H1 (cell line): ENCODE measurements around the gene CENPP. TPM values are rescaled to one million over a fixed set of nuclear protein-coding genes. Genes with fewer than 3 reads are reported as not detected.

Source experiments
- CTCF ChIA-PET: fragments of 300-600 bp; sonication (Branson Sonifier 250); formaldehyde crosslinking; loops from one replicate; lab custom pipeline; 2021; ENCODE audit not compliant: partially characterized antibody; lab: Charles Lee
- POLR2A ChIA-PET: fragments of 300-600 bp; sonication (Branson Sonifier 250); formaldehyde crosslinking; loops from one replicate; lab custom pipeline; 2021; ENCODE audit warnings: inconsistent platforms; ENCODE audit not compliant: partially characterized antibody; lab: Charles Lee
- DNase-seq, 2 experiments: peaks; one replicate each; pipeline versions ENCODE4 v3.0.0 to v3.0.0-alpha.2; 2010 to 2022; ENCODE audit warnings: low spot score in 2 of 2, low read depth in 1 of 2, mixed read lengths in 1 of 2
- FAIRE-seq: peaks from 2 replicates; lab custom pipeline; 2011; peaks lifted over from hg19 to GRCh38; lab: Jason Lieb, UNC
- H2AFZ ChIP-seq: 2 replicates; pipeline ENCODE4 v1.8.1; 2012; ENCODE audit warnings: low read length, inconsistent platforms
- H2AK5ac ChIP-seq: 2 replicates; pipeline ENCODE4 v1.6.1; 2013; ENCODE audit warnings: low read depth, low read length
- H2BK120ac ChIP-seq: replicated peaks from 2 replicates; pipeline ENCODE3; 2013; ENCODE audit warnings: low read depth, low read length, inconsistent platforms
- H2BK12ac ChIP-seq: 2 replicates; pipeline ENCODE4 v1.6.1; 2013; ENCODE audit warnings: low read depth, low read length
- H2BK15ac ChIP-seq: 2 replicates; pipeline ENCODE4 v1.6.1; 2013; ENCODE audit warnings: low read length
- H2BK20ac ChIP-seq: 2 replicates; pipeline ENCODE4 v1.6.1; 2013; ENCODE audit warnings: low read length
- H2BK5ac ChIP-seq: 2 replicates; pipeline ENCODE4 v1.6.1; 2013; ENCODE audit warnings: low read depth, low read length
- H3K14ac ChIP-seq: 2 replicates; pipeline ENCODE4 v1.6.1; 2013; ENCODE audit warnings: inconsistent platforms; ENCODE audit not compliant: insufficient read length
- H3K18ac ChIP-seq: 2 replicates; pipeline ENCODE4 v1.6.1; 2013; ENCODE audit warnings: low read length; ENCODE audit errors: extremely low read depth
- H3K23ac ChIP-seq: 2 replicates; pipeline ENCODE4 v1.6.1; 2013; ENCODE audit warnings: inconsistent platforms; ENCODE audit not compliant: insufficient read length
- H3K23me2 ChIP-seq: 2 replicates; pipeline ENCODE4 v1.6.1; 2013; ENCODE audit warnings: low read depth, low read length
- H3K27ac ChIP-seq: 2 replicates; pipeline ENCODE4 v1.6.1; 2011; ENCODE audit warnings: low read depth, low read length, inconsistent platforms
- H3K27me3 ChIP-seq, 4 experiments: replicated peaks in 1 of 4; 1 replicate in 1 of 4; 2 replicates in 3 of 4; pipeline versions ENCODE4 v1.6.1 to v1.8.1; 2011 to 2013; ENCODE audit warnings: low read length in 3 of 4, mild to moderate bottlenecking in 3 of 4, inconsistent platforms in 2 of 4, mixed read lengths in 2 of 4, moderate library complexity in 1 of 4; ENCODE audit not compliant: control insufficient read depth in 3 of 4, insufficient read depth in 3 of 4; ENCODE audit errors: extremely low read depth in 1 of 4
- H3K36me3 ChIP-seq, 4 experiments: 2 replicates each; pipeline versions ENCODE4 v1.6.1 to v1.8.1; 2011 to 2013; ENCODE audit warnings: mild to moderate bottlenecking in 4 of 4, low read length in 3 of 4, moderate library complexity in 2 of 4, control low read depth in 1 of 4, inconsistent platforms in 1 of 4; ENCODE audit not compliant: insufficient read depth in 4 of 4, control insufficient read depth in 2 of 4
- H3K4ac ChIP-seq: replicated peaks from 2 replicates; pipeline ENCODE3; 2013; ENCODE audit warnings: low read length, low read depth, mixed read lengths, inconsistent platforms; ENCODE audit not compliant: insufficient read length
- H3K4me1 ChIP-seq, 4 experiments: replicated peaks in 1 of 4; 1 replicate in 1 of 4; 2 replicates in 3 of 4; pipeline versions ENCODE4 v1.6.1 to v1.8.1; 2011 to 2013; ENCODE audit warnings: low read length in 3 of 4, inconsistent platforms in 2 of 4, mixed read lengths in 1 of 4; ENCODE audit not compliant: insufficient read depth in 4 of 4, control insufficient read depth in 3 of 4
- H3K4me2 ChIP-seq, 2 experiments: 2 replicates each; pipeline versions ENCODE4 v1.6.1 to v1.8.1; 2011 to 2013; ENCODE audit warnings: low read depth in 2 of 2, low read length in 2 of 2, control low read depth in 1 of 2, inconsistent platforms in 1 of 2, mild to moderate bottlenecking in 1 of 2; ENCODE audit not compliant: insufficient read depth in 1 of 2
- H3K4me3 ChIP-seq, 4 experiments: fragments of 200-600, 300-600 bp in 1 of 4; sonication (generic), shearing (Covaris generic), sonication (Bioruptor Twin) in 1 of 4; 2 replicates each; pipeline versions ENCODE4 v1.5.1 to v1.8.1; 2011 to 2016; ENCODE audit warnings: low read length in 4 of 4, low read depth in 3 of 4, control low read depth in 2 of 4, inconsistent platforms in 2 of 4, mild to moderate bottlenecking in 2 of 4, mixed read lengths in 1 of 4, moderate library complexity in 1 of 4; ENCODE audit not compliant: insufficient read depth in 2 of 4; ENCODE audit errors: extremely low read depth in 1 of 4
- H3K56ac ChIP-seq: replicated peaks from 2 replicates; pipeline ENCODE3; 2013; ENCODE audit warnings: low read depth, mild to moderate bottlenecking, mixed read lengths, low read length, inconsistent platforms; ENCODE audit not compliant: insufficient read length
- H3K79me1 ChIP-seq: 2 replicates; pipeline ENCODE4 v1.6.1; 2013; ENCODE audit warnings: low read depth, low read length, control low read depth
- H3K79me2 ChIP-seq, 2 experiments: 2 replicates each; pipeline versions ENCODE4 v1.6.1 to v1.8.1; 2012 to 2013; ENCODE audit warnings: low read length in 2 of 2, mild to moderate bottlenecking in 2 of 2, inconsistent platforms in 1 of 2; ENCODE audit not compliant: insufficient read depth in 2 of 2, control insufficient read depth in 1 of 2
- H3K9ac ChIP-seq, 4 experiments: replicated peaks in 1 of 4; 1 replicate in 1 of 4; 2 replicates in 3 of 4; pipeline versions ENCODE4 v1.6.1 to v1.8.1; 2011 to 2013; ENCODE audit warnings: low read depth in 3 of 4, low read length in 3 of 4, control low read depth in 2 of 4, mild to moderate bottlenecking in 2 of 4, moderate library complexity in 2 of 4, inconsistent platforms in 1 of 4; ENCODE audit errors: extremely low read depth in 1 of 4
- H3K9me3 ChIP-seq, 2 experiments: 2 replicates each; pipeline versions ENCODE4 v1.6.1 to v1.8.1; 2012 to 2013; ENCODE audit warnings: mild to moderate bottlenecking in 2 of 2, moderate library complexity in 2 of 2, control low read depth in 1 of 2, inconsistent platforms in 1 of 2, low read depth in 1 of 2, low read length in 1 of 2, mixed read lengths in 1 of 2; ENCODE audit not compliant: insufficient read depth in 2 of 2
- H4K20me1 ChIP-seq, 2 experiments: replicated peaks in 1 of 2; 2 replicates each; pipeline versions ENCODE3 to v1.8.1; 2011 to 2013; ENCODE audit warnings: inconsistent platforms in 2 of 2, low read length in 2 of 2, mild to moderate bottlenecking in 1 of 2; ENCODE audit not compliant: insufficient read depth in 2 of 2, control insufficient read depth in 1 of 2
- H4K5ac ChIP-seq: 2 replicates; pipeline ENCODE4 v1.6.1; 2013; ENCODE audit warnings: low read length, low read depth, mixed read lengths, inconsistent platforms; ENCODE audit not compliant: insufficient read length
- H4K8ac ChIP-seq: 2 replicates; pipeline ENCODE4 v1.8.0; 2013; ENCODE audit warnings: mild to moderate bottlenecking, moderate library complexity, low read length, inconsistent platforms; ENCODE audit not compliant: insufficient read depth; ENCODE audit errors: extremely low read depth
- H4K91ac ChIP-seq: replicated peaks from 2 replicates; pipeline ENCODE3; 2013; ENCODE audit warnings: low read length, mixed read lengths, inconsistent platforms; ENCODE audit not compliant: insufficient read length
- BACH1 ChIP-seq: IDR thresholded peaks from 2 replicates; pipeline ENCODE4 v1.6.1; 2012; ENCODE audit warnings: low read length, improper control_type of control experiment
- EGR1 ChIP-seq: IDR thresholded peaks from 2 replicates; pipeline ENCODE4 v1.6.1; 2011; ENCODE audit warnings: low read depth, low read length, borderline replicate concordance
- SRF ChIP-seq: IDR thresholded peaks from 2 replicates; pipeline ENCODE4 v1.6.1; 2011; ENCODE audit warnings: mild to moderate bottlenecking, low read depth, low read length, moderate library complexity
- TAF7 ChIP-seq: optimal IDR thresholded peaks from 2 replicates; pipeline ENCODE3; 2011; ENCODE audit warnings: low read depth, mild to moderate bottlenecking, inconsistent platforms, low read length, moderate library complexity, borderline replicate concordance
- WGBS, 2 experiments: shearing (Covaris generic) in 1 of 2; methylation state at CpG; one replicate each; pipeline versions ENCODE4 v1.1.6 to v1.1.7; 2013 to 2015; ENCODE audit warnings: low lambda C conversion rate in 2 of 2, mixed read lengths in 2 of 2, inconsistent platforms in 1 of 2, low coverage in 1 of 2, missing lambda C conversion rate in 1 of 2; ENCODE audit not compliant: insufficient replicate concordance in 2 of 2, insufficient coverage in 1 of 2, insufficient read length in 1 of 2; ENCODE audit errors: extremely low coverage in 1 of 2, missing lambda C conversion rate in 1 of 2; 5-methylcytosine and 5-hydroxymethylcytosine counted together
- polyA plus RNA-seq, 7 experiments: library from polyadenylated mRNA; depleted of rRNA in 3 of 7; stranded (reverse) in 5 of 7; unstranded in 2 of 7; fragments of >200 nt in 5 of 7; fragments of 200-250 nt in 2 of 7; gene quantifications; 1 replicate in 5 of 7; 2 replicates in 1 of 7; 4 replicates in 1 of 7; pipeline versions ENCODE4 v1.2.1 to v1.2.3, GENCODE V29; 2011 to 2013; ENCODE audit warnings: missing spikeins in 2 of 7, mixed read lengths in 2 of 7
- total RNA-seq: library from RNA; stranded (reverse); fragmentation: NEBNext Ultra II Directional; extraction: Animal tissue kit (Norgen Biotek cat#: 25700); gene quantifications from 2 replicates; pipeline ENCODE4 v1.2.1, GENCODE V29; 2021
- TF ChIP-seq, protein P1 (sequence below): IDR thresholded peaks from 2 replicates; pipeline ENCODE4 v1.6.1; 2011; ENCODE audit warnings: low read depth, mild to moderate bottlenecking, low read length; ENCODE audit not compliant: insufficient read depth

CENPP gene
- total and polyA plus RNA-seq, 2 of the 8 experiments (the other 6 are each of a cell fraction or from before 2014, with no cell fraction given), result 2.7 to 10.8 TPM

DNA sequence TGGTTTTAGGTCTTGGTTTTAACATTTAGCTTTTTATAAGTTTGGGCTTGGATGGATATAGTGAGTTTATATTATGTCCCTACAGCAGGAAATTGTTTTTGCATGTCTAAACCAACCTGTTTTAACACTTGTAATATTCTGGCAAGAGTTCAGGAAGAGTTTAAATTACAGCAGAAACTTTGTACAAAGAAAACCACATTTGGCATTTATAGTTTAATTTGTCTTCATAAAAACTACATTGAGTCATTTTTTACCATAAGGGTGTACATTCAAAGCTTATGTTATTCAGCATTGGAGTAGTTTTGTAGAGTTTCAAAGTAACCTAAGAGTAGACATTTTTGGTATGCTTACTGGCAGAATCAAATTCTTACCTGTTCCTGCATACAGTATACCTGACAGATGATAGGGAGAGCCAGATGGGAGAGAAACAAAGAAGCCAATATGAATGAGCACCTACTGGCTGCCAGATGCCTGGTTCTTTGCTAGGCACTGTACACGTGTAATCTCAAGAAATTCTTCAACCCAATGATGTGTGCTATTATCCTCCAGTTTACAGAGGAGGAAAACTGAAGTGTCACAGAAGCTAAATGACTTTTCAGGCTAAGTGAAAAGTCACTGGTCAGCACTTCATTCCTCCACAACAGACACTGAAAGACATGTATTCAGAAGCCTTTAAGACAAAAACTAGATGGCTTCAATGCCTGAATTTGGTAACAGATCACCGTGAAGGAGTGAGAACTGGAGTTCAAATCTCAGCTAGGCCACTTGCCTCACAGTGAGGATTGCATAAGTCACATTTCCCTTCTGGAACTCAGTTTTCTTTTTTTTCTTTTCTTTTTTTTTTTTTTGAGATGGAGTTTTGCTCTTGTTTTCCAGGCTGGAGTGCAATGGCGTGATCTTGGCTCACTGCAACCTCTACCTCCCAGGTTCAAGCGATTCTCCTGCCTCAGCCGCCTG lies 235.9 kb downstream of the CENPP start:
- Histone ChIP-seq H3K9ac (no peak overlapping the region), H3K36me3 (no peaks in the 10 kb centered on the region), H3K18ac (no peak overlapping the region), H3K4me3 (no peak overlapping the region), H3K79me2 (no peaks in the 10 kb centered on the region), H3K4me2 (no peak overlapping the region), H2BK15ac (no peak overlapping the region), H2BK120ac (no peak overlapping the region), H4K8ac (no peak overlapping the region), H4K91ac (no peak overlapping the region), H3K23me2 (no peaks in the 10 kb centered on the region), H2BK12ac (no peak overlapping the region), H2BK5ac (no peak overlapping the region), H3K27me3 (no peaks in the 10 kb centered on the region), H2AK5ac (no peak overlapping the region), H3K9me3 (no peaks in the 10 kb centered on the region), H3K56ac (no peak overlapping the region), H3K4ac (no peak overlapping the region), H3K23ac (no peak overlapping the region), H2BK20ac (no peak overlapping the region), H3K27ac (no peak overlapping the region), H3K14ac (no peak overlapping the region), H3K79me1 (no peaks in the 10 kb centered on the region), H4K5ac (no peak overlapping the region), H2AFZ (no peak overlapping the region), H3K4me1 (peaks cover 0 to 3% (median 0%) of the 10 kb centered on the region in 4 experiments; a peak in 4 of 7 replicates), H4K20me1 (no peaks in the 10 kb centered on the region)
- DNase-seq, result no peak
- POLR2A ChIA-PET, result no interaction called here
- 86% methylated on average over 4 of the region's 5 CpGs; no CpG with 5 or more reads in 1 of the 2 experiments for WGBS, 2 experiments
- no peak for FAIRE-seq
- CTCF ChIA-PET, result no interaction called here
- no peak for TF ChIP-seq TAF7
- TF ChIP-seq SRF, result no peak
- no peak for TF ChIP-seq EGR1
- TF ChIP-seq BACH1, result no peak
- TF ChIP-seq, protein P1, sequence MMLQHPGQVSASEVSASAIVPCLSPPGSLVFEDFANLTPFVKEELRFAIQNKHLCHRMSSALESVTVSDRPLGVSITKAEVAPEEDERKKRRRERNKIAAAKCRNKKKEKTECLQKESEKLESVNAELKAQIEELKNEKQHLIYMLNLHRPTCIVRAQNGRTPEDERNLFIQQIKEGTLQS, result no peak
